GM23338 (cell line): ENCODE results near the gene TMEM158. TPM values are rescaled to one million over a fixed set of nuclear protein-coding genes. Genes with fewer than 3 reads are reported as not detected.

Experiments
- ATAC-seq: fragments of 200-7000 bp; cut with Tn5 transposase; 3 replicates; pipeline ENCODE4 v1.9.1; 2020
- DNase-seq: peaks from one replicate; pipeline ENCODE4 v3.0.0-alpha.2; 2015; ENCODE audit warnings: low spot score
- H2AFZ ChIP-seq: fragments of 200-600 bp; sonication (generic); 2 replicates; pipeline ENCODE4 v1.8.0; 2016; ENCODE audit warnings: antibody characterized with exemption, mild to moderate bottlenecking, moderate library complexity
- H3F3A ChIP-seq: fragments of 200-600 bp; sonication (generic); replicated peaks from 2 replicates; pipeline ENCODE4 v1.8.0; 2017; ENCODE audit warnings: antibody characterized with exemption, mixed run types, low read depth
- H3K27ac ChIP-seq: fragments of 200-600 bp; sonication (generic); 2 replicates; pipeline ENCODE4 v1.6.1; 2016; ENCODE audit warnings: low read depth
- H3K27me3 ChIP-seq: fragments of 200-600 bp; sonication (generic); 2 replicates; pipeline ENCODE4 v1.8.0; 2016; ENCODE audit warnings: mild to moderate bottlenecking, mixed run types, moderate library complexity; ENCODE audit not compliant: insufficient read depth
- H3K36me3 ChIP-seq: fragments of 200-600 bp; sonication (generic); 2 replicates; pipeline ENCODE4 v1.8.0; 2016; ENCODE audit warnings: mild to moderate bottlenecking; ENCODE audit not compliant: insufficient read depth
- H3K4me1 ChIP-seq: fragments of 200-600 bp; sonication (generic); 2 replicates; pipeline ENCODE4 v1.8.0; 2016; ENCODE audit warnings: mild to moderate bottlenecking, moderate library complexity; ENCODE audit not compliant: insufficient read depth
- H3K4me2 ChIP-seq: fragments of 200-600 bp; sonication (generic); 2 replicates; pipeline ENCODE4 v1.7.1; 2017; ENCODE audit warnings: mixed run types
- H3K4me3 ChIP-seq: fragments of 200-600 bp; sonication (generic); 2 replicates; pipeline ENCODE4 v1.6.1; 2016; ENCODE audit warnings: mixed run types
- H3K79me2 ChIP-seq: fragments of 200-600 bp; sonication (generic); replicated peaks from 2 replicates; pipeline ENCODE4 v1.8.0; 2017; ENCODE audit warnings: mild to moderate bottlenecking; ENCODE audit not compliant: insufficient read depth
- H3K9me2 ChIP-seq: fragments of 200-600 bp; sonication (generic); 2 replicates; pipeline ENCODE4 v1.8.0; 2017; ENCODE audit not compliant: insufficient read depth
- H4K20me1 ChIP-seq: fragments of 200-600 bp; sonication (generic); replicated peaks from 2 replicates; pipeline ENCODE4 v1.8.0; 2017; ENCODE audit warnings: mild to moderate bottlenecking; ENCODE audit not compliant: insufficient read depth
- H3K27ac Mint-ChIP-seq: 2 replicates; pipeline ENCODE4 v1.8.0; 2020; ENCODE audit warnings: inconsistent platforms, mild to moderate bottlenecking, moderate library complexity, mixed read lengths
- H3K27me3 Mint-ChIP-seq: 3 replicates; pipeline ENCODE4 v1.8.0; 2022; ENCODE audit warnings: low read depth, mild to moderate bottlenecking, moderate library complexity, mixed read lengths, inconsistent platforms; ENCODE audit not compliant: insufficient read depth, poor library complexity
- H3K36me3 Mint-ChIP-seq: 3 replicates; pipeline ENCODE4 v1.8.0; 2021; ENCODE audit warnings: low read depth, mild to moderate bottlenecking, inconsistent platforms, moderate library complexity, mixed read lengths
- H3K4me1 Mint-ChIP-seq: 3 replicates; pipeline ENCODE4 v1.8.0; 2020; ENCODE audit warnings: mild to moderate bottlenecking, inconsistent platforms, mixed read lengths
- H3K4me3 Mint-ChIP-seq: 3 replicates; pipeline ENCODE4 v1.8.0; 2021; ENCODE audit warnings: moderate library complexity, mild to moderate bottlenecking, inconsistent platforms, mixed read lengths
- H3K9me3 Mint-ChIP-seq: 3 replicates; pipeline ENCODE4 v1.8.0; 2020; ENCODE audit warnings: moderate library complexity, mild to moderate bottlenecking, inconsistent platforms, mixed read lengths
- CREB1 ChIP-seq: fragments of 250-450 bp; sonication (Bioruptor Pico); IDR thresholded peaks from 2 replicates; pipeline ENCODE4 v1.5.0; 2020; ENCODE audit warnings: low read depth, mild to moderate bottlenecking, moderate library complexity
- CTCF ChIP-seq, 2 experiments: fragments of 200-600 bp in 1 of 2; sonication (generic) in 1 of 2; conservative IDR thresholded peaks; 2 replicates each; pipeline versions ENCODE4 v1.5.1 to v1.6.1; 2016 to 2017; ENCODE audit warnings: antibody characterized with exemption in 2 of 2, low read depth in 2 of 2, mild to moderate bottlenecking in 2 of 2, moderate library complexity in 1 of 2
- ETS1 ChIP-seq: IDR thresholded peaks from 2 replicates; pipeline ENCODE4 v1.6.1; 2016; ENCODE audit warnings: antibody characterized with exemption
- EZH2 ChIP-seq: fragments of 200-600 bp; sonication (generic); IDR thresholded peaks from one replicate; pipeline ENCODE4 v1.8.0; 2017; ENCODE audit warnings: antibody characterized with exemption, mild to moderate bottlenecking, low read depth; ENCODE audit not compliant: unreplicated experiment
- EZH2phosphoT487 ChIP-seq: fragments of 200-600 bp; sonication (generic); IDR thresholded peaks from one replicate; pipeline ENCODE4 v1.8.1; 2018; ENCODE audit warnings: antibody characterized with exemption; ENCODE audit not compliant: unreplicated experiment
- JUNB ChIP-seq: IDR thresholded peaks from one replicate; pipeline ENCODE4 v1.6.1; 2016; ENCODE audit warnings: antibody characterized with exemption; ENCODE audit not compliant: unreplicated experiment
- NANOG ChIP-seq: IDR thresholded peaks from 2 replicates; pipeline ENCODE4 v1.6.1; 2016; ENCODE audit warnings: antibody characterized with exemption, borderline replicate concordance
- POLR2AphosphoS5 ChIP-seq: IDR thresholded peaks from 2 replicates; pipeline ENCODE4 v1.6.1; 2016; ENCODE audit warnings: antibody characterized with exemption, low read depth
- REST ChIP-seq: IDR thresholded peaks from one replicate; pipeline ENCODE4 v1.6.1; 2018; ENCODE audit warnings: antibody characterized with exemption; ENCODE audit not compliant: unreplicated experiment
- STAT1 ChIP-seq: IDR thresholded peaks from one replicate; pipeline ENCODE4 v1.6.1; 2016; ENCODE audit warnings: antibody characterized with exemption; ENCODE audit not compliant: unreplicated experiment
- ZNF114 ChIP-seq: fragments of 250-450 bp; sonication (Bioruptor Pico); IDR thresholded peaks from 2 replicates; pipeline ENCODE4 v1.5.0; 2020; ENCODE audit warnings: mild to moderate bottlenecking, moderate library complexity
- ZNF331 ChIP-seq: fragments of 250-450 bp; sonication (Bioruptor Pico); IDR thresholded peaks from 2 replicates; pipeline ENCODE4 v1.5.0; 2020; ENCODE audit warnings: low read depth, mild to moderate bottlenecking, moderate library complexity
- ZNF462 ChIP-seq: fragments of 250-450 bp; sonication (Bioruptor Pico); IDR thresholded peaks from 2 replicates; pipeline ENCODE4 v1.5.0; 2020; ENCODE audit warnings: mild to moderate bottlenecking, moderate library complexity
- polyA plus RNA-seq: library from polyadenylated mRNA; unstranded; fragments of >200 nt; fragmentation: Nextera tagmentation; extraction: Ambion mirVana; gene quantifications from 2 replicates; pipeline ENCODE4 v1.2.1, GENCODE V29; 2016
- total RNA-seq: library from RNA; depleted of rRNA; stranded (reverse); fragments of >200 nt; shearing (Covaris generic); gene quantifications from 2 replicates; pipeline ENCODE4 v1.2.3, GENCODE V29; 2014

The TMEM158 gene
- total and polyA plus RNA-seq, 2 experiments from 2014 or later = 9.6 to 16.9 TPM

GRCh38 chr3:45199837-45200648 lies 26.0 kb downstream of the TMEM158 start:
- H3K27ac Mint-ChIP-seq = no peak overlapping the region
- no peaks in the 10 kb centered on the region for H3K9me3 Mint-ChIP-seq
- Histone ChIP-seq H4K20me1 (no peaks in the 10 kb centered on the region), H3K36me3 (no peaks in the 10 kb centered on the region), H3K4me3 (no peak overlapping the region), H3F3A (no peaks in the 10 kb centered on the region), H2AFZ (peak overlapping the region; percentile 73; the same call in 1 of the 2 replicates), H3K4me1 (0 out of 2 replicates have a peak, but pooled peaks cover 4% of the 10 kb centered on the region), H3K27ac (no peak overlapping the region), H3K79me2 (no peaks in the 10 kb centered on the region), H3K4me2 (no peak overlapping the region; the same call in 1 of the 2 replicates), H3K27me3 (no peaks in the 10 kb centered on the region), H3K9me2 (no peaks in the 10 kb centered on the region)
- no peak for TF ChIP-seq STAT1
- no peak for TF ChIP-seq ZNF462
- TF ChIP-seq EZH2 = no peak
- TF ChIP-seq CREB1 = no peak
- TF ChIP-seq ZNF331 (CRISPR knock-in tag) = no peak
- TF ChIP-seq ETS1 = no peak
- no peak for TF ChIP-seq POLR2AphosphoS5
- no peak for TF ChIP-seq ZNF114 (CRISPR knock-in tag)
- TF ChIP-seq REST = no peak
- no peak for TF ChIP-seq JUNB
- TF ChIP-seq NANOG = no peak
- TF ChIP-seq EZH2phosphoT487 = no peak
- no peak for TF ChIP-seq CTCF (conservative IDR thresholded peaks at IDR 0.05; ENCODE audit: low read depth in 2 of 2)
- peaks cover 4% of the 10 kb centered on the region for H3K4me1 Mint-ChIP-seq
- H3K36me3 Mint-ChIP-seq = no peaks in the 10 kb centered on the region
- peaks cover 5% of the 10 kb centered on the region for H3K27me3 Mint-ChIP-seq
- peak; percentile 41 for DNase-seq
- peak; percentile 67 for ATAC-seq
- H3K4me3 Mint-ChIP-seq = no peak overlapping the region
